ENCODE data around the gene DEXI.
A peak's percentile ranks its signal among the peaks of the same experiment; 100 is the strongest.
"Not testable (repeated sequence)": the region's sequence is repeated elsewhere in the genome, so short reads cannot be mapped to it uniquely, and the experiment has no call there.

The DEXI gene

DNA sequence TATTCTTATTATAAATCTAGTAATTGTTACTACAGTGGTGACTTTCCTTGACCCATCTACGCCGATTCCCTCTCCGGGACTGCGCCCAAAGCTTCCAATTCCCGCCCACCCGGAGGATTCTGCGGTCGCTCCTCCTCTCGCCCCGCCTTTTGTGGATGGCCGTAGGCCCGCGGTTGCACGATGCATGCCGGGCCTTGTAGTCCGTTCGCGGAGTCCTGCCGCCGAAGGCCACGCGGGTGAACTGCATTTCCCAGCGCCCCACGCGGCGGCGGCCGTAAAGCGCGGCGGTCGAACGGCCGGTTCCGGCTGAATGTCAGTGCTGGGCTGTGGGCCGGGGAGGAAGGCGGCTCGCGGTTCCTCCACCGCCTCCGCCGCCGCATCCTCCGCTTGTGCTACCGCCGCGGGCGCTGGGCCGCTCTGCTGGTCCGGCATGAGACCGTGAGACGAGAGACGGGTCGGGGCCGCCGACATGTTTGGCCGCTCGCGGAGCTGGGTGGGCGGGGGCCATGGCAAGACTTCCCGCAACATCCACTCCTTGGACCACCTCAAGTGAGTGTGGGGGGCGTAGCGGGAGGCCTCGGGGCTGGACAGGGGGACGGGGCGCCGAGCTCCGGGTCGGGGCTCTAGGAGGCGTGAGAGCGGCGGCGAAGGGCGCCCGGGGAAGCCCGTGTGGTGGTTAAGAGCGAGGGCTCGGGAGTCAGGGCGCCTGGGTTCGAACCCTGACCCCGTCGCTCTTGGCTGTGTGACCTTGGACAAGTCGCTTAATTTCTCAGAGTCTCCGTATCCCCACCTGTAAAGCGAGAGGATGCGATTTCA lies 2.2 kb upstream of the DEXI start, which contains the start of gene CLEC16A:
CLEC16A (plus strand) TSS at position 316 of the 816 bp plus-strand sequence; CDS start at position 470, 154 bp downstream.
- FAIRE-seq (peak; percentile 61), DNase-seq (ENCODE audit: insufficient read length, low spot score) (peak; percentile 87)

DNA sequence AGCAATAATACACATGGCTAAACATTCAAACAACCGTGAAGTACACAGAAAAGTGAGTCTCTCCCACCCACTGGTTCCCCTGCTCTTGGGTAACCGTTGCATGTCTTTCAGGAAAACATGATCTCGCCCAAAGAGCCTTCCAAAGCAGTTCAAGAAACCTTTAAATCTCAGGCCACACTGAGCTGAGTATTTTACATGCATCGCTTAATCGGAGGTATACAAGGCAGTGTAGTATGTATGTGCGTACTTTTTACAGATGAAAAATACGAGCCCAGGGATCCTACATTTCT lies 741 bp upstream of the DEXI start:
- no peak for DNase-seq (ENCODE audit: insufficient read length, low spot score)
- FAIRE-seq = no peak

DNA sequence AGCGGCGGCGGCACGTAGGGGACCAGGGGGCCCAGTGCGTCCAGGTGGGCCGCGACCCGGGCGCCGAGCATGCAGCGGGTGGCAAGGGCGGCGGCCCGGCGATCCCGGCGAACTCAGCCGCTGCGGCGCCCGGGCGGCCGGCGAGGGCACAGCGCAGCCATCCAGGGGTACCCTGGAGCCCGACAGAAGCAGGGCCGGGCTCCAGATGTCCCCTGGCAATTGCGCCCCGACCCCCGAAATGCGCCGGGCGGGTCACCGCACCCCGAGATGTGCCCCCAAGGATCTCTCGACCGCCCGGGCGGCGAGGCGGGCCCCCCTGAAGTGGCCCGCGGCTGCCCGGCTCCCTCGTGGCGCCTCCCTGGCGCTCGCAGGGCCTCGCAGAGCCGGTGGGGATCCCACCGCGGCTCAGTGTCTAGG lies 325 bp downstream of the DEXI start:
- not testable (repeated sequence) for FAIRE-seq; DNase-seq (ENCODE audit: insufficient read length, low spot score)

DNA sequence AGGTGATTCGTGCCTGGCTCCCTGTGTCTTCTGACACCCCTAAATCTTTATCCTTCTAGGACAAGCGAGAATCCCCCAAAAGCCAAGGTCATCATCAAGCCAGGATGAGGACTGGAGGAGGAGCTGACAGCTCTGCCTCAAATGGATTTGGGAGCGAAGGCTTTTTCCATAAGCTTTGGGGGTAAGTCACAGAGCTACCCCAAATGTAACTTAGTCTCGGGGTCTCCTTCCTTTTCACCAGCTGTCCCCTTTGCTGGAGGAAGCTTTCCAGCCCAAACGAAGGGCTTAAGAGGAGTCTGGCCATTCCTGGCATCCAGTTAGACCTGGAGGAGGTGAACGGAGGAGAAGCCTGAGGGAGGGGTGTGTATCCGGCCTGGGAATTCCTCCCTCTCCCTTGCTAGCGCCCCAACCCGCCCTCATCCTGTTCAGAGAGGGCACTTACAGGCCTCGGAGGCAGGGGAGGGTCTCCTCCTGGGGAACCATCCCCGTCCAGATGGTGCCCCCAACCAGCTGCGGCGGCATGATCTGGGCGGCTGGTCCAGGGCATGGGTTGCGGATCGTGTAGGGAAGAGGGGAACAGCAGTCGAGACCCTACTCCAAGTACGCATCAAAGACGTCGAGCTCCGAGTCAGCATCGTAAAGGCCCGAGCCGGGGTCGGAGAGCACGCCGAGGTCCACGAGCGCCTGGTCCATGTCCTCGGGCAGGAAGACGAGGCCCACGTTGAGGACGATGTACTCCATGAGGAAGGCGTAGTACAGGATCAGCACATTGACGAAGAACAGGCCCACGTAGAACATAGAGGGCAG lies 938 bp downstream of the DEXI start:
- FAIRE-seq = no peak
- DNase-seq (ENCODE audit: insufficient read length, low spot score) = no peak

DNA sequence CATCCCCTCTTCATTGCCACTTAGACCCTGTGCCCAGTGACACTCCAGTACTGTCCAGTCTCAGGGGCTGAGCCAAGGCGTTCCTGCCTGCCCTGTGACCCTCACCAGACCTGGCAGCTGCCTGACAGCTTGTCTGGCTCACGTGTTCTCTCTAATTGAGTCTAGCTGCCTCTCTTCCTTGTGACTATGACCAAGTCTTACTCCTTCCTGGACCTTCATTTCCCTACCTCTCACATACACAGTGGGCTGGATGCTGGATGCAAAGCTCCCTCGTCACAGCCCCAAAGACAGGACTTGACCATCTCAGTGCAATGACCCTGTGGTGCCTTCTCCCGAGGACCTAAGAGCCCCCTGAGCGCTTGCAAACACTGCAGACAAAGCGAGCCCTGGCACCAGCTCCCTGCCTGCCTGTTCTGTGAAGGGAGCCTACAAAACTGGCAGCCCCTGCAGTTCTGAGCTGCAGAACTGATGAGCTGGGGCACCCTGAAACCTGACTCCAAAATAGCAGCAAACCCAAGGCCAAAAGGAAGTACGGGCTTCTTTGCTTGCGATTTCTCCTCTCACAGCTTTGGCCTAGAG lies 1.7 kb downstream of the DEXI start:
- FAIRE-seq (peak; percentile 8), DNase-seq (ENCODE audit: insufficient read length, low spot score) (no peak)

DNA sequence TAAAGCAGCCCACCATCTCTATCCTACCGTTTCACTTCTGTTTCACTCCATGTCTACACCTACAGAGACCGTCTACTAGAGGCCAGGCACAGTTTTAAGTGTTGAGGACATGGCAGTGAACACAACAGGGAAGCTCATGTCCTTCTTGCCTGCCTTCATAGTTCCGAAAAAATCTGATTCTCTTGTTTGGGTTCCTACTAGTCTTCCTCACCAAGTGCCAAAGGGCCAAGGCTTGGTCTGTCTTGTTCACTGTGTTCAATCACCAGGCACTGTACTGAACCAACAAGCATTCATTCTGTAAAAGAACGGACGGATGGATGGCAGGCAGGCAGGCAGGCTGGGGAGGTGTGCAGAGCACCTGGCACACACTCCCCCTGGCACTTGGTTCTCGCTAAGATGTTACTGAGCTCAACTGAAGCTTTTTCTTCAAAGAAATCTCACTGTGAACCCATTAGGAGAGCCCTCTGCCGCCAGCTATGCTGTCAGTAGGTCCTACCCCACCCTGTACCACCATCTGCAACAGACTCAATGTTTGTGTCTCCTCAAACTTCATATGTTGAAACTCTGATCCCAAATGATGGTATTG lies 2.5 kb downstream of the DEXI start:
- DNase-seq (ENCODE audit: insufficient read length, low spot score) (no peak), FAIRE-seq (no peak)

DNA sequence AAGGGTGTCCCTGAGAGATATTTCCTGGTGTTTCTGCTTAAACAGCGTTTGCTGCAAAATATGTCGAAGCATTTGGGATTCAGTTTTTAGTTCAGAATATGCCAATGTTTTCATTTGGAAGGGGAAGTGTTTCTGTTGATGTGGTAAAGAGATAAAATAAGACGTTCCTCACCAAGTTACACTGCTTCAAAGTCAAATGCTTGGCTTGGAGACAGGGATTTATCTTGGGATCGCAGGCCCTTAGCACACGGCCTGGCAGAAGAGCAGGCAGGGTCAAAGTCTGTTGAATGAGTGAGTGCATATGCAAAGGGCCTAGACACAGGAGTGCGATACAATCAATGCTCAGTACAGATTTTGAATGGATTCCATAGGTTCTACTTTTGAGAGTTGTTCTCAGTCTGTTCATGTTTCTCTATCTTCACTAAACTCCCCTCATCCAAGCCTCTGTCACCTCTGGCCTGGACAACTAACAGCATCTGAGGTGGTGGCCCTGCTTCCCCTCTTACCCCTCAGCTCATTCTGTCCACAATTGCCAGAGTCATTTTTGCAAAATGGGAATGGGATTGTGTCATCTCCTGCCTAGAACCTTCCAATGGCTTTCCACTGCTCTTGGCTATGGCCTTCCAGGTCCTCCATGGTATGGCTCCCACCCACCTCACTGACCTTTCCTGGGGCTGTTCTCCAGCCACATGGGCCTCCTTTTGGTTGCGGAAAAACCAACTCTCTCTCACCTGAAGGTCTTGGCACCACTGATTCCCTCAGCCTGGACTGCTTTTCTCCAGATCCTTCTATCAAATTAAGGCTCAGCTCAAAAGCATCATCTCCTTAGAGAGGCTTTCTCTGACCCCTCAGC lies 3.2 kb downstream of the DEXI start:
- DNase-seq (ENCODE audit: insufficient read length, low spot score) (no peak), FAIRE-seq (peak; percentile 42)

DNA sequence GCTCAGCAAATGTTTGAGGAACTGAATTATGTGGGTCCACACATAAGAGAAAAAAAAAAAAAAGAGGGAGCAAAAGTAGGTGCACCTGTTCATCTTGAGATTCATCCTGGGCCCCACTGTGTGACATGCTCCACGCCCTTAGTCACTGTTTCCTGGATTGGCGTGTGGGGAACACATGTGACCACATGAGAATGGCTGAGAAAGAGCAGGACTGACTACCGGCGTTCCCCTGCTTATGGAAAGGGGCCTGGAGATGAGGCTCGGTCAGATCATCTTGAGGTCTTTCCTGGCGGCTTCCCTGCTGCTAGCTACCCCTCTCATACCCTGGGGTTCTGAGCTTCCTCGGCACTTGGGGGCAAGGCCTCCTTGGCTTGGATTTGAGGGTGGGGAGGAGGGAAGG lies 3.9 kb downstream of the DEXI start:
- peak; percentile 79 for FAIRE-seq
- DNase-seq (ENCODE audit: insufficient read length, low spot score) = no peak

DNA sequence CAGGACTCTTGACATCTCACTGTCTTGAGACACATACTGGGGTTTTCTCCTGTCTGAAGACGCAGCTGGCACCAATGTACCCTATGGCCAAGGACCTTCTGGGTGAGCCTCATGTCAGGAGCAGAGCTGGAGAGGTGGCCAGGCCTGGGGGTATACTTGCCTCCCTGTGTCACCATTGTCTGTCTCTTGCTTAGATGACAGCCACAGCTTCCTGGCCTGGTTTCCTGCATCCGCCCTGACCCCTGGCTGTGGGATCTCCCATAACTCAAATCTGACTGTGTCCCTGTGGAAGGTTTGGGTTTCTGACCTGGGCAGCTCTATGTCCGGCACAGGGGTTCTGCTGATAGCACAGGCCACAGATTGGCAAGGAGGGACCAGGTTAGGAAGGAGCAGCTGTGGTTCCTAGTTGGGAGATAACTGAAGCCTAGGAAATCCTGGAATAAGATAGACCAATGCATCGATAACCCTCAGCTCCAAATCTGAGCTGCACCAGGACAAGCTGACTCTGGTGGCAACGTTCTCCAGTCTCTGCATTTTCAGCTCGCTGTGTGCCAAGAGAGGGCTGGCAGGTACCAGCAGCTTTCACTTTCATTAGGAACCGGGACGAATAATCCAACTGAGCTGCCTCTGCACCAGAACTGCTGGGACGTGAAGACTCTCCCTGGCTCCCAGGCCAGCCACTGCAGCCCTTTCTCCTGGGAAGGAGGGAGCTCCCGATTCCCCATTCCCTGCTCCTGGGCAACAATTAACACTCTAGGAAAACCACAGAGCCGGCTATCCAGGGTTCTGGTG lies 5.0 kb downstream of the DEXI start:
- FAIRE-seq (no peak), DNase-seq (ENCODE audit: insufficient read length, low spot score) (no peak)

DNA sequence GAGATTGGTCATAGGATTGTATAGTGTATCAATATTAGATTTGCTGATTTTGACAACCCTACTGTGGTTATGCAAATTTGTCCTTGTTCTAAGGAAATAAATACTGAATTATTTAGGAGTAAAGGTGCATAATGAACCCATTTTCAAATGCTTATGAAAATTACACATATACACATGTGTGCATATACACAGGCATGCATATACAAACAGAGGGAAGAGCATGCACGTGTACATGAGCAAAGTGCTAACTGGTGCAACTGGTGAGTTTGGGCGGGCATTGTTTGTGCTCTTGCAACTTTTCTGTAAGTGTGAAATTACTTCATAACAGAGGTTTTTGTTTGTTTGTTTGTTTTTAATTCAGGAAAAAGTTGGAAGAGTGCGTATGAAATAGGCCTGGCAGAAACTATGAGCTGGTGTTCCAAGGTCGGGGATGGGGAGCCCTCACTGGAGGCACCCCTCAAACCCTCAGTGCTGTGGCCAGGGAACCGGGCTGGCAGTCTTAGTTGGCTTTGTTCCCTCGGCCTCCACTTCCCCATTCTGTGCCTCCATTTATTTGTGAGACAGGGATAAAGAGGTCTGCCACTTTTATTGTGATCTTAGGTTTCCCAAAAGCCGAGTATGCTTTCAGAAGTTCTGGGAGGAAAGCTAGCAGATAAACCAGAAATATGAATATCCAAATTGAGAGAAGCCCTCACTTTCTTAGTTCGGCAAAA lies 5.8 kb downstream of the DEXI start:
- DNase-seq (ENCODE audit: insufficient read length, low spot score) = no peak
- FAIRE-seq = no peak

DNA sequence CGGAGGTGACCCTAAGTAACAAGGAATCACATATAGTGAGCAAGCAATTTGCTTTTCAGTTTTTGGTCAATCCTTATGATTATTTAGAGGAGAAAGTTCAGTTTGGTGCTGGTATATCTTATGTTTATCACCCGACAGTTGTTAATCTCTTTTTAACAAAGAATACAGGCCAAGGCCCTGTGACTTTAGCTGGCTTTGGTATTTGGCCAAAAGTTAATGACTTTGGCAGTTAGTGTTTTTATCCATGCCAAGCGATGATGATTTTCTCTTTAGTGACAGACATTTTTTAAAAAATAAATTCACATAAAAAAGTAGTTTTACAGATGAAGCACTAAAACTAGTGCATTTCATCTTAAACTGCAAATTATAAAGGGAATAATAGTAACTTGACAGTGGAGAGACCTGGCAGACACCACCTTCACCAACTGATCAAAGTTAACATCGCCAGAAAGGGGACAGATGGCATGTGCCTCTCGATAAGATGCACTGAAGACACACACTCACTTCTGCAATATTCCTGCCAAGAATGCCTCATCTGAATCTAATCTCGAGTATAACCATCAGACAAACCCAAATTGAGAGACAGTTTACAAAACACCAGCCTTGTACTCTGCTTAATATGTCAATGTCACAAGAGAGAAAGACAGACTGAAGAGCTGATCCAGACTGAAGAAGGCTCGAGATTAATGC lies 6.9 kb downstream of the DEXI start:
- FAIRE-seq (no peak), DNase-seq (ENCODE audit: insufficient read length, low spot score) (no peak)

DNA sequence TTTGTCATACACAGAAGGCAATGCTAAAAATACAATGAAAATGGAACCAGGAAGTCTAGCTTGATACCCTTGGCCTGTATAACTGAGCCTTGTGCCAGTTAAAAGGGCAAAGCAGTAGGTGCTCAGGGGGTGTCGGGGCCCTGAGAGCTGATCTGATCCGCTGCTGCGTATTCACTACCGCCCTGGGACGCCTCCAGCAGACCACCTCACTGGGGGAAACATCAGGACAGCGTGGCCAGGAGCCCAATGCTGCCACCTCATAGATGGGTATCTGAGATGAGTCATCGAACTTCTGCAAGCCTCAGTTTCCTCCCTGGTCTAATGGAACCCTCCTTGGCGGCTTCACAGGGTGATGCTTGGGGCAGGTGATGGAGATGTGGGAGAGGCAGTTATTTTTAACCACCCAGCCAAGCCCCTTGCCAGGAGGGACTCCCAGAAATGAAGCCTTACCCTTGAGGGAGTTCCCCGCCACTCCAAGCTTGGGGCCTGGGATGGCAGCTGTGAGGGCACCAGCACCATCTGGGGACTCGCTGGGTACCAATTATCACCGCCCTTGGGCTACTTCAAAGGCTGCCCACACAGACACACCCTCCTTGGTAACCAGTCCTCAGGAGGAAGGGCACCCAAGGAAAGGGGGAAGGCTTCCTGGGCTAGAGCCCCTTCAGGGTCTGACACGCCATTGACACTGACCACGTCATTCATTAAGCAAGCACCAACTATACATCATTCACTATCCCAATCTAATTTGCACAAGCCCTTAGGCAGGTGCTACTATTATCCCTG lies 7.8 kb downstream of the DEXI start:
- FAIRE-seq = no peak
- no peak for DNase-seq (ENCODE audit: insufficient read length, low spot score)

DNA sequence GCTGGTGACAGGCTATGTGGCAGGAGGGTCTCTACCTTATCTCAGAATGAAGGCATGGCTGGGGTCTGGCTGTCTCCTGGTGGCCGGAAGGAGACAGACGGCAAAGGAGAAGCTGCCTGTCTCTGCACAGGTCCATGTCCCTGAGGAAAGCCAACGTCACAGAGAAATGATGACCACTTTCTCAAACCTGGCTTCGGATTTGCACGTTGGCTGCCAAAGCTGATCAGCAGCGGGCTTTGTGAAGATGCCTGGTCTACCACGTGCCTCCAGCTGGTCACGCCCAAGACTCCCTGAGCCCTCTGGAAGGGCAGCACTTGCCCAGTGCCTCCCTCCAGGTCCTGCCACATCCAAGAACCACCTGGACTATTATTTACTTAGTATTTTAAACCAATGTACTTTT lies 8.4 kb downstream of the DEXI start:
- DNase-seq (ENCODE audit: insufficient read length, low spot score) = no peak
- no peak for FAIRE-seq

DNA sequence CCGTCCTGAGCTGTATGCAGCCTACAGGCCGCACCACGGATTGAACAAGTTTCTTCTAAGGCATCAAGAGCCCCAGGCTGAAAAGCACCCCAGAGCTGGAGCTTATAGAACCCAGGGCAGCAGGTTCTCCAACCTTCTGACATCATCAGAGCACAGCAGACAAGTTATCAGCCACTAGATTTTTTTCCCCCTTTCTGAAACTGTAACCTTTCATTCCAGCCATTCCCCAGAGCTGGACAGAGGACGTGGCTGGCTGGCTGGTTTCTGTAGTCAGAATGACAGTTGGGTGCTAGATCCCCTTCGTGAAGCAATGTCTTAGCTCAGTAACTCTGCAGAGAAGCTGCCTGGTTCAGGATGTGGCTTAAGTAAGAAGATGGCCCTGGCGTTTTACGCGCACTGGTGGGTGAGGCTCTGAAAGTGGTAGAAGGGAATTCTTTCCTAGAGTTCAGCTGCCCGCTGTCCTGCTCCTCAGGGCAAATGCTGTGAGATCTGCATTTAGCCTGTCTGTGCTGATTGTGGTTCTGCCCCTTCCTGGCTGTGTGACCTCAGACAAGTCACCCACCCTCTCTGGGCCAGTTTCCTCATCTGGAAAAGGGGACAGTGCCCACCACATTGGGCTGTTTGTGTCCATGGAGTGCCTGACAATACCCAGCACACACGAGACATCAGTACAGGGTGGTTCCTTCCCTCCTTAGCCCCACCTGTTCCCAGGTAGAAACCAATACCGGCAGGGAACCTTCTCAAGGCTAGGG lies 9.1 kb downstream of the DEXI start:
- DNase-seq (ENCODE audit: insufficient read length, low spot score) = no peak
- no peak for FAIRE-seq

DNA sequence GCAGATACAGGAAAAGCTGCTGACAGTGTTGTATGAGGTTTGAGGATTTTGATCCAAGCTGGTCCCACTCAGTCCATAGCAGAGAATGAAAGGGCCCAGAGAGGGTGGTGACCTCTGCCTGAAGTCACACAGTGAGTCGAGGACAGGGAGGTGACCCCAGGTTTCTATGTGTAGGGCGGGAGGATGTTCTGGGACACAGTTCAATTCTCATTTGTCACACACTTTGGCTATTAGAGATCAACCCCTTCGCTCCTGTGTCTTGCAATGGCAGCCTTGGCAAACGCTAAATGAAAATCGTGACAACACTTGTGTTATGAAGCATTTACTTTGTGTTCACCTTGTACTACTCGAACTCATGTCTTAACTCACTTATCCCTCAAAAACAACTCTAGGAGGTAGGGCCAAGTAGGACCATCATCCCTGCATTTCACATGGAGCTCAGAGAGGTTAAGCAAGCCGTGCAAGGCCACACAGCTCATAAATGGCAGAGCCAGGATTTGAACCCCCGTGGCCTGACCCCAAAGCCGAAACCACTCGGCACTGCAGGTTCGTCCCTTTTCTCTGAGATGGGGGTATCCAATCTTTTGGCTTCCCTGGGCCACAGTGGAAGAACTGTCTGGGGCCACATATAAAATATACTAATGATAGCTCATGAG lies 10.2 kb downstream of the DEXI start:
- FAIRE-seq (no peak), DNase-seq (ENCODE audit: insufficient read length, low spot score) (no peak)

DNA sequence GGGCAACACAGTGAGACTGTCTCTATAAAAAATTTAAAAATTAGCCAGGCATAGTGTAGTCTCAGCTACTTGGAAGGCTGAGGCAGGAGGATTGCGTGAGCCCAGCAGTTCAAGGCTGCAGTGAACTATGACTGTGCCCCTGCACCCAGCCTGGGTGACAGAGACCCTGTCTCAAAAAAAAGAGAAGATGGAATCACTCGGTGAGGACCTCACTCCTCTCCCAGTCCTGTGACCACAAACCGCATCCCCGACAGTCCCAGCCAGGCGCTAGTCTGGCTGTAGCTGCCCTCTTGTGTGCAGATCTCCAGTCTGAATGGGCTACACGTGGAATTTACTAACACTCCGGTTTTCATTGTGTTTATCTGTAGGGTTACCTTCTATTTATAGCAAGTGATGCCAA lies 11.1 kb downstream of the DEXI start:
- no peak for FAIRE-seq
- DNase-seq (ENCODE audit: insufficient read length, low spot score) = no peak

DNA sequence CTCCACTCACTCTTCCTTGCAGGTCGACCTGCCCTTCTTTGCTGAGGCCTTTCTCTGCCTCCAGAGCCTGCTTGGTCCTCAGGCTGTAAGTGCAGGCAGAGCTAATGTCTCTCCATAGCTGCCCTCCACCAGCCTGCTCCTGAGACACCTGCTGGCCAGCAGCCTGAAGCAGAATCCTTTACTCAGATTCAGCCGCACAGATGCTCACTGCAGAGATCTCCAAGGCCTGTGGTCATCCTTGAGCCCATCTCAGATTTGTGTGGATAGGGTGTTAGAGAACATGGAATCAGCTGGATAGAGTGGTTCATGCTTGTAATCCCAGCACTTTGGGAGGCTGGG lies 11.5 kb downstream of the DEXI start:
- DNase-seq (ENCODE audit: insufficient read length, low spot score) (no peak), FAIRE-seq (no peak)

All from GM19239 (cell line).